ENCODE data around the gene CYP3A4.

CYP3A4 gene

DNA sequence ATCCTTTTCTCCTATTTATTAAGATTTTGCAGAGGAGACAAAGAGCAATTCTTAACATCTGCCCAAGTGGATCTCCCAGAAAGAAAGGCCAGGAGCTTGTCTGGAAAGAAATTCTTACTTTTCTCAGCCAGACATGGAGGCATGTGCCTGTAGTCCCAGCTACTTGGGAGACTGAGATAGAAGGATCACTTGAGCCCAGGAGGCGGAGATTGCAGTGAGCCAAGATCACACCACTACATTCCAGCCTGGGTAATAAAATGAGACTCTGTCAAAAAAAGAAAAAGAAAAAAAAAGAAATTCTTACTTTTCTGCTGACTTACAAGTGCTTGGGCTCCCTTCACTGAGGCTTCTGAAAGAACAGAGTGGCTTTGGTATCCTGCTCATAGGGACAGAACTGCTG, 41.5 kb upstream of the CYP3A4 start:
- TF ChIP-seq, protein P1, sequence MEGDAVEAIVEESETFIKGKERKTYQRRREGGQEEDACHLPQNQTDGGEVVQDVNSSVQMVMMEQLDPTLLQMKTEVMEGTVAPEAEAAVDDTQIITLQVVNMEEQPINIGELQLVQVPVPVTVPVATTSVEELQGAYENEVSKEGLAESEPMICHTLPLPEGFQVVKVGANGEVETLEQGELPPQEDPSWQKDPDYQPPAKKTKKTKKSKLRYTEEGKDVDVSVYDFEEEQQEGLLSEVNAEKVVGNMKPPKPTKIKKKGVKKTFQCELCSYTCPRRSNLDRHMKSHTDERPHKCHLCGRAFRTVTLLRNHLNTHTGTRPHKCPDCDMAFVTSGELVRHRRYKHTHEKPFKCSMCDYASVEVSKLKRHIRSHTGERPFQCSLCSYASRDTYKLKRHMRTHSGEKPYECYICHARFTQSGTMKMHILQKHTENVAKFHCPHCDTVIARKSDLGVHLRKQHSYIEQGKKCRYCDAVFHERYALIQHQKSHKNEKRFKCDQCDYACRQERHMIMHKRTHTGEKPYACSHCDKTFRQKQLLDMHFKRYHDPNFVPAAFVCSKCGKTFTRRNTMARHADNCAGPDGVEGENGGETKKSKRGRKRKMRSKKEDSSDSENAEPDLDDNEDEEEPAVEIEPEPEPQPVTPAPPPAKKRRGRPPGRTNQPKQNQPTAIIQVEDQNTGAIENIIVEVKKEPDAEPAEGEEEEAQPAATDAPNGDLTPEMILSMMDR (IDR thresholded peaks at IDR 0.05; ENCODE audit: low read depth, low read length): no peak
- H3K4me3 ChIP-seq (ENCODE audit: low read depth, low read length): no peak overlapping the region

DNA sequence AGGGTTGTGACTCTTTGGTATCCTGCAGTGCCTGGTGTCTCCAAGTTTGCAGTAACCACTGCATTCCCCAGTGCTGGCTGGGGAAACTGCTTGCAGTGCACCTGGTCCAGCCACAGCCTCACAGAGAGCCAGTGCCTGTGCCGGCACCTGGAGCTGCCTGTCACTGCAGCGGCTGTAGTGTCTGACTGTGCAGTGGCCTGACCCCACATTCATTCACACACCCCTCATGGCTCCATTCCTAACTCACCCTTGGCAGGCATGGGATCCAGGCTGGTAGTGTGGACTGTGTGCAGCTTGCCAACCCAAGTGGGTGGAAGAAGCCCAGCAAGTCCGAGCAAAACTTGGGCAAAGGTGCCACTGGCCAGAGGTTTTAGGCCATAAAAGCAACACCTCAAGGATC, 40.1 kb upstream of the CYP3A4 start:
- no peak overlapping the region for H3K4me3 ChIP-seq (ENCODE audit: low read depth, low read length)
- TF ChIP-seq, protein P1 (IDR thresholded peaks at IDR 0.05; ENCODE audit: low read depth, low read length): no peak

DNA sequence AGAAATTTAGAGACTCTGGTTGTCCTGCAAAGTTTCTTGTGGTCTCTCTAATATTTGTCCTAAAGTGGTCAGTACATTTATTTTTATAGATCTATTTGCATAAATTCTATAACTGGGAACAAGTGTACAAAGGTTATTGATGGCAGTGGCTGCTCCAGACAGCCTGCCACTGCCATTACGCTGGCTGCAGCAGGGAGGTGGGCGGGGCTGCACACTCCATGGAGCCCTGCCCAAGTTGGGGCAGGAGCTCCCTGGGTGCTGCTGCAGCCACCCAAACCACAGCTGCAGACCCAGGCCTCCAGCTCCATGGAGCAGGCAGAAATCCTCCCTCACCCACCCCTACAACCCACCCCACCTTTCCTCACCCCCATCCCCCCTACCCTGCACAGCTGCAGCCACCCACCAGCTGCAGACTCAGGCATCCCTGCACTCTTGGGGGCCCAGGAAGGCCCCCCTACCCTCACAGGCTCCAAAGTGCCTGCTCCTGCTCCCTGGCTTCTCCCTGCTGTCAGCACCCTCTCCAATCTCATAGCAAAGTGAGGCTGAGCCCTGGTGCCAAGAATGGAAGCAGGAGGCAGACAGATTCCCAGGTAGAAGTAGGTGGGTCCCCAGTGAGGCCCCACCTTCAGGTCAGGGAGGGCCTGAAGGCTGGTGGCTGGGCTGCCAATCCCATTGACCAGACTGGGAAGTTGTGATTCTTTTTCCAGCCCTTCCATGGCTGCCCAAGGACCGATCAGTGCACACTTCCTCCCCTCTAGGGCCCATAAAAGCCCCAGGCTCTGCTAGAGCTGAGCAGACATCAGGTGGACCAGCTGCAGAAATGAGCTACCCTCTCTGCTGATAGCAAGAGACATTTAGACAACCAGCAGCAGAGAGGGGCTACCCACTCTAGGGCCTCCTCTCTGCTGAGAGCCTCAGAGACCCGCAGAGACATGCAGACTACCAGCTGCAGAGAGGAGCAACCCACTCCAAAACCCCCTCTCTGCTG, 39.0 kb upstream of the CYP3A4 start:
- no peak overlapping the region for H3K4me3 ChIP-seq (ENCODE audit: low read depth, low read length)
- TF ChIP-seq, protein P1 (IDR thresholded peaks at IDR 0.05; ENCODE audit: low read depth, low read length): no peak

GRCh38 chr7:99820408-99821027, 36.5 kb upstream of the CYP3A4 start:
- TF ChIP-seq, protein P1 (IDR thresholded peaks at IDR 0.05; ENCODE audit: low read depth, low read length): no peak
- H3K4me3 ChIP-seq (ENCODE audit: low read depth, low read length): no peak overlapping the region

- TF ChIP-seq, protein P1 (IDR thresholded peaks at IDR 0.05; ENCODE audit: low read depth, low read length): no peak
- H3K4me3 ChIP-seq (ENCODE audit: low read depth, low read length): no peak overlapping the region
Observed at GRCh38 chr7:99808766-99809165, 24.8 kb upstream of the CYP3A4 start.

GRCh38 chr7:99806839-99807478, 23.0 kb upstream of the CYP3A4 start:
- TF ChIP-seq, protein P1 (IDR thresholded peaks at IDR 0.05; ENCODE audit: low read depth, low read length): no peak
- no peak overlapping the region for H3K4me3 ChIP-seq (ENCODE audit: low read depth, low read length)
